GM21515 (cell line): ENCODE measurements around the gene IFI27.
A peak's percentile ranks its signal among the peaks of the same experiment; 100 is the strongest.

Experiments used
- ATAC-seq: cut with Tn5 transposase; IDR thresholded peaks from one replicate; pipeline ENCODE4 v1.9.1; 2021; ENCODE audit not compliant: unreplicated experiment

IFI27 gene

DNA sequence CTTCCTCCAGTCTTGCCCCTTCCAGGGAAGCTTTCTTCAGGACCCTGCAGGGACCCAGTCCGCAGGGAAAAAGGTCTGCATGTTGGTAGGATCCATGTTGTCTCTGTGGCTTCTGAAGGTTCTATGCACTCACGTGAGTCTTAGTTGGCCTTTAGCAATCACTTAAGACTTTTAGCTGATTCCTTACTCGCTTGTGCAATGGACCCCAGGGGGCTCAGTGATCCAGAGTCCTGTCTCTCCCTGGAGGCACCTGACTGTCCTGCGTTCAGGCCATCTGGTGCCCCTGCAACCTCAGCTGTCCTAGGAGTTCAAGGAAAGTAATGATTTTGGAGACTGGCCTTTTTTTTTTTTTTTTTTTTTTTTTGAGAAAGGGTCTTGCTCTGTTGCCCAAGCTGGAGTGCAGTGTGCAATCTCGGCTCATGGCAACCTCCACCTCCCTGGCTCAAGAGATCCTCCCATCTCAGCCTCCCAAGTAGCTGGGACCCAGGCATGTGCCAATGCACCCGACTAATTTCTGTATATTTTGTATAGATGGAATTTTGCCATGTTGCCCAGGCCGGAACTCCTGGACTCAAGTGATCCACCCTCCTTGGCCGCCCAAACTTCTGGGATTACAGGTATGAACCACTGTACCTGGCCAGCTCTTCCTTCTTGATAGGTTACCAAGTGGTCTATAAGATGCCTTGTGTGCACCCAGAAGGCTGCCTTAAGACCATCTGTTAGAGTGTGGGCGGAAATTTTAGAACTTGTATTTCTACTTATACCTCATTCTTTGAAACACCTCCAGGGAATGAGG, 14.2 kb downstream of the IFI27 start:
- ATAC-seq: no peak

DNA sequence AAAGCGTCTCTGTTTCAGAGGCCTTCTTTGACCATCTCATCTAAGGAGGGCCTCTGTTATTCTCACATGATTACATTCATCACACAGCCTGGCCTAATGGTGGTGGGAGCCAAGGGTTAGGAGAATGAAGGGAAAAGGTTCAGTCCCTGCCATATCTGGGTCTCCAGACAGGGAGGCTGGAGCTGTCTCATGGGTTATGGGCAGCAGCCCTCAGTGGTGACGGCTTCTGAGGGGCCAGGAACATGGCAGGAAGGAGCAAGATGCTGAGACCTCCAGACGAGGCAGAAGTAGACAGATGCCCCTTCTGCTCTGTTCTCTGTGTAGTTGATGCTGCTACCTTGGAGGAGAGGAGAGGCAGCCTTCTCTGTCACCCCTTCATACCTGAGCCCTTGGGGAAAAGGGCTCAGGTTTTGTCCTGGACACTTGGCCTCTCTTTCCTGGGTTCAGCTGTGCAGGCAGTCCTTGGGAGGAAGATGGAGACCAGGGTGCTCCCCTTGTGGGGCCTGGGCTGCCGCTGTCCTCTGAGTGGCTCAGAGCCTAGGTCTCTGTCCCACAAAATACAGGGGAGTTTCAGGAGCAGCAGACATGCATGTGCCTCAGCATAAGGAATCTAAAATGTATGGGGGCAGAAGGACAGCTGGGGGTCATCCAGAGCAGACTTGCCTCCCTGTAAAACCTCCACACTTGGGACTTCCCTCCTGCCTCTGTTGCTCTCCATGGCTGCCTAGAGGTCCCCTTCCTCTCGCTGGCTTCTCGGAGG, 15.3 kb downstream of the IFI27 start:
- ATAC-seq: no peak

DNA sequence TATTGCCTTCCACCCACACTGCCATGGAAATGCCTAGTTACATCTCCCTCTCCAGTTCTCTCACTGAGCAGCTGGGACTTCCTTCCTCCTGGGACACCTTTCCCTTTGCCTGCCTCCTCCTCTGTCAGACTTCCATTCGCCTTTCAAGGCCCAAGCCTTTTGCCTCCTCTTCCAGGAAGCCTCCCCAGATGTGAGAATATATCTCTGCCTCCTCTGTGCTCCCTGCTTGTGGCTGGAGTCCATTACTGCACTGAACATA, 15.8 kb downstream of the IFI27 start:
- ATAC-seq: no peak

DNA sequence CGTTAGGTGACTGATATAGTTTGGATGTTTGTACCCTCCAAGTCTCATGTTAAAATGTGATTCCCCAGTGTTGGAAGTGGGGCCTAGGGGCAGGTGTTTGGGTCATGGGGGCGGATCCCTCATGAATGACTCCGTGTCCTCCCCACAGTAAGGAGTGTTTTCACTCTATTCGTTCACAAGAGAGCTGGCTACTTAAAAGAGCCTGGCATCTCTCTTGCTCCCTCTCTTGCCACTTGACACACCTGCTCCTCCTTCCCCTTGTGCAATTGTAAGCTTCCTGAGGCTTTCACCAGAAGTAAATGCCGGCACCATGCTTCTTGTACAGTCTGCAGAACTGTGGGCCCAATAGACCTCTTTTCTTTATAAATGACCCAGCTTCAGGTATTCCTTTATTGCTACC, 16.3 kb downstream of the IFI27 start:
- ATAC-seq: no peak

DNA sequence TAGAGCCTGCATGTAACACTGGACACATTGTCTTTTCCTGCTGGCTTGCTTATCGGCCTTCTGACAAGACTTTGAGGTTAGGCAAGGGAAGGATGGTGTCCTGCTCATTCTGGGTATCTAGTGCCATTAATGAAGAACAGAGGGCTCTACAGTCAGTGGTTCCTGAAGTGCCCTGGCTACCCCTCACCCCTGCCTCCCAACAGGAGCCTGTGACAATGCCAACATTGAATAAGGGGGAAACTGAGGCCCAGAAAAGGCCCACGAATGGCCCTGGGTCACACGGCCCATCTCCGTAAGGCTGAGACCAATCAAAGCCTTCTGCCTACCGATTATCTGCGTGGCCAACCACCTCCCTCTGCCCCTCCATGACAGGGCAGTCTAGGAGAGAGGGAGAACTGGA, 16.8 kb downstream of the IFI27 start:
- no peak for ATAC-seq

DNA sequence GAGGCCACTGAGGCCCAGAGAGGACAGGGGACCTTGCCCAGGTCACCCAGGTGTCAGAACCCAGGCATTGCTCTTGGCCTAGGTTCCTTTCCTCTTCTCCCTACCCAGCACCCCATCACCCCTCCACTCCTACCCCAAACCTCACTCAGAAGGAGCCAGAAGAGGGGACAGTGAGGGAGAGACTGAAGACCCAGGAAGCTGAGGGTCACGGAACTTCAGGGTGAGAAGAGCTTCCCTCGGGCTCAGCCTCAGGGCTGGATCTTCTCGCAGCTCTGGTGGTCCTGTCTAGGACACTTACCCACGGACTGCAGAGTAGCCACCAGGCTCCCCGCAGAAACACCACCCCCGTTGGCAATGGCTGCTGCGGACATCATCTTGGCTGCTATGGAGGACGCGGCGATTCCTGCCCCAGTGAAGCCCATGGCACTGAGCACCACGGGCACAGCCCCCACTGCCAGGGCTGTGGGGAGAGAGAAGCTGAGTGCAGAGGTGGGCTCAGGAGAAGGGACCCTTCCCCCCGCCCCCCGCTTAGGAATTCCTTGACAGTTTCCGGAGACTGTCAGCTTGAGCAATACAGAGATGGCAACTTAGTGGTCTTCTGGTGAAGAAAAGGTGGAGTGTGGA, 17.8 kb downstream of the IFI27 start:
- ATAC-seq: no peak

DNA sequence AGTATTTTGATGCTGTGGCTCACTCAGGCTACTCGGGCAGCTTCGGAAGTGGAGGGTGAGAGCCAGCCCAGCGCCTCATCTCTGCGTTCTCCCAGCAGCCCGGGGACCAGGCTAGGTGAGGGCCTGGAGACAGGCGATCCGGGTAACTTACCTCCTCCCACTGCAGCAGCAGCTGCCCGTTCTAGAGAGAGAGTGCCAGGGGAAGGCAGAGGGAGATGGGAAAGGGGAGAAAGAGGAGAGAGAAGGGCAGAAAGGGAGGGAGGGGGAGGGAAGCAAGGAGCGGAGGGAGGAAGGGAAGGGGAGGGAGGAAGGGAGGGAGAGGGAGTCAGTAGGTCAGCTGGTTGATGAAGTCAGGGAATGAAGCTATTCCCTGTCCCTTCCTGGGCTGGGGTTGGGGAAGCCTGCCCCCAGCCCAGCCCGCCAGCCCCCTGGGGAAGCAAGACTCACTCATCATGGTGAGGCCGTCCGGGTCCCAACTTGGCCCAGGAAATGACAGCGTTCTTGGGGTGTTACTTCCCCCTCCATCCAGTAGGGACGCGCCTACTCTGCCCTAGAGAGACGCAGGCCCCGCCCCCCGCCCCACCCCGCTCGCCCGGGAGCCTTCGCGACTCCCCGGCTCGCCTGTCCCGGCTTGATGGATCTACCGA, 18.7 kb downstream of the IFI27 start, which contains the start of gene IFI27L2:
Gene IFI27L2, minus strand, starts transcription at position 494 of the 647 bp plus-strand sequence. Its CDS starts 40 bp downstream, at position 454.
- ATAC-seq: peak; percentile 95

DNA sequence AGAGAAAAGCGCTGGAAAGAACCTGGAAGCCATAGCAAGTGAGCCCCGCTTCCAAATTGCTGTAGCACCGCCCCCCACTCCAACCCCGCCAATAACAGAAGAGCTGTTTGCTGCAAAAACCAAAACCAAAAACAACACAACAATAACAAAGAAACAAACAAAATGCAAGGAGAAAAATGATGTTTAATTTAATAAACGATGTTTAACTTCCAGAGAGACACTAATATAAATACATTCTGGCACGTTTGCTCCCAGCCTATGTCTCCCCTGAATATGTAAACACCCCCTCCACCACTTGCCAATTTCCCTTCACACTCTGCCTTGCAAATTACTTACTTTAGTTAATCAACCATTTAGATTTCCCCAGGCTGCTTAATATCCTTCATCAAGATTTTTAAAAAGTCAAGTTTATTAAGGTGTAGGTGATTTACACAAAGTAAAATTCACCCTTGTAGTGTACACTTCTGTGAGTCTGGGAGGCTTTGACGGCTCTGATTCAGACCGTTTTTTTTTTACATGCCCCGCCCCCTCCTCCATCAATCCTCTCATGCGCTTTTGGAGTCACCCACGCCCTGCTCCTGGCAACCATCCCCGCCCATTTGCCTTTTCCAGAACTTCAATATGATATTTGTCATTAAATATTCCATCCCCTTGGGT, 19.4 kb downstream of the IFI27 start:
- ATAC-seq: no peak

DNA sequence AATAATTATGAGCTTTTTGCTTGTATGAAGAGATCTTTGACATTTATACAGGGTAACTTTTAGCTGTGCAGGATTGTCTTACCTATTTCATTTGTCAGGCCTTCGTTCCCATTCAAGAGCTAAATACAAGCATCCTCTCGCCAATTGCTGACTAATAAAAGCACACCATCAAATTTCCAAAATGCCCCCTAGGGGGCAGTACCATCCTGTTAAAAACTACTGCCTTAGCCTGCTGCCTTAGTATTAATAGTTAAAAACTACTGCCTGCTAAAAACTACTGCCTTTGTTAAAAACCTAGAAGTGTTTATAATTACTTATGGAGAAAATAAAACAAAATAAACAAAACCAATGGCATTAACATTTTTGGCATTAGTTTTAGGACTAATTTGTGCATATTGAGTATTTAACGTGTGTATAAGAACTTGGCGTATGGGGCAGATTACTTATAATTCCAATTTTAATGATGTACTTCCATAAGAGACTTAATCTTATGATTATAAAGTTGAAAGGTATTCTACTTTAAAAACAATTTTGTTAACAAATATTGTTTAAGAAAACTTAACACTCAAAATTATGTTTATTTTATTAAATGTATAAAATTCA, 21.9 kb downstream of the IFI27 start:
- no peak for ATAC-seq

DNA sequence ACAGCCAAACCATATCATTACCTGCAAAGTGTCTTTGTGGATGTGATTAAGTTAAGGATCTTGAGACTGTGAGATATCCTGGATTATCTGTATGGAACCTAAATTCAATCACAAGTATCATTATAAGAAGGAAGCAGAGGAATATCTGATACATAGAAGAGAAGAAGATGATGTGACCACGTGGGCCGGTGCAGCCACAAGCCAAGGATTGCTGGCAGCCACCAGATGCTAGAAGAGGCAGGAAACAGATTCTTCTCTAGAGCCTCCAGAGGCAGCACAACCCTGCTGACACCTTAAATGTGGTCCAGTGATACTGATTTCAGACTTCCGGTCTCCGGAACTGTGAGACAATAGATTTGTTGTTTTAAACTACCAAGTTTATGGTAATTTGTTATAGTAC, 24.9 kb downstream of the IFI27 start:
- no peak for ATAC-seq

DNA sequence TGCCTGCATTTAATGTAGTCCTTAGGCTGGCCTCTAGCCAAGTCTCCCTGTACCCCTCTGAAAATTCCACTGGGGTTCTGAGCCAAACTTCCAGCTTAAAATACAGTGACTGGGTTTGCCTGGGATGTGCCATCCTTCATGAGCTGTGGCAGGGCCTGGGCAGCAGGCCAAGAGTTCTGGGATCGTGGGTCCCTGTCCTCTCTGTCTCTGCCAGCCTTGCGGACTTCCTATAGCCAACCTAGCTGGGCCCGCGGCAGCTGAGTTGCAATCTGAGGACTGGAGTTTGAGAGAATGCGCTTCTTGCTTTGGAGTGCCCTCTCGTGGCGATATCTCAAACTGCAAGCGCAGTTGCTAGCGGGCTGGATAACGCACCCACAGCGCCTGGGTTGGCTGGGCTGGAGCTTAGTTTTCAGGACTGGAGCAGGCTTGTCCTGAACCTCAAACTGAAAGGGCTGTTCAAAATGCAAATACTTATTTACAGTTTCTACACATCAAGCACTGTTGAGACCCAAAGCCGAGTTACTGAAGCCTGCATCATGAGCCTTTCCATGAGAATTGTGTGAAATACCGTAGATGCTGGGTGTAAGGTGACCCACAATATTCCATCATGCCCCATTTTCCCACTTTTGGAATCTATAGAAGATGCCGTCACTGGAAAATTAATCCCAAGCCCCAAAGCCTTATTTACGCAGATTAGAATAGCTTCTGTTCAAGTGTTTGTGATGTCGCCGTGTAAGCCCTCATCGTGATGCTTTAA, 26.2 kb downstream of the IFI27 start:
- peak; percentile 71 for ATAC-seq

DNA sequence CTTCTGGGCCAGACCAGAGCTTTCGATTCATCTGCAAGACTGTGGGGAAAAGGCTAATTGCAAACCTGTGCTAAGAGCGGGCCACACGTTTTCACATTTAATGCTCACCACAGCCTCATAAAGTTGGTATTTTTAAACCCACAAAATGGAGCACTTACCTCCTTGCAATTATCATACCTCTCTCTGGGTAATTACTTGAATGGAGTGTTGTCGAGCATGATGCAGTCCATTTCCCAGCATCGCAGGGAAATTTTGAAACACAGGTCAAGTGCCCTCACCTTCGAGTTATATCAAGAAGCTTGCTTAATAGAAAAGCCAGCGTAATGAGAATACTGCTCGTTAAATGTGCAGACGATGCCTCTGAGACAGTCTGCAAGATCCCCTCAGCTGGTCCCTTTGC, 27.7 kb downstream of the IFI27 start:
- ATAC-seq: no peak

DNA sequence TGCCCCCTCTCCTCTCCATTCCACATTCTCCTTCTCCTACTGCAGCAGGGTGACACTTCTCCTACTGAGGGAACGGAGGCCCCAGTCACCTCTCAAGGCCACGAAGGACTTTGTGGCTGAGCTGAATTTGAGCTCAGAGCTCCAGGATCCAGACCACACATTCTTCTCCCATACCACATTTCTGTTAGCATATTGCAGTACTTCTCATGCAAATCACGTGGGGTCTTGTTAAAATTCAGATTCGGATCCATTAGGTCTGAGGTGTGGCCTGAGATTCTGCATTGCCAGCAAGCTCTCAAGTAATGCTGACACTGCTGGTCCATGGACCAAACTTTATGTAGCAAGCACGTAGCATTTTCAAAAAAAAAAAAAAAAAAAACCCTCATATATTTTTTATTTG, 28.5 kb downstream of the IFI27 start:
- ATAC-seq: no peak

DNA sequence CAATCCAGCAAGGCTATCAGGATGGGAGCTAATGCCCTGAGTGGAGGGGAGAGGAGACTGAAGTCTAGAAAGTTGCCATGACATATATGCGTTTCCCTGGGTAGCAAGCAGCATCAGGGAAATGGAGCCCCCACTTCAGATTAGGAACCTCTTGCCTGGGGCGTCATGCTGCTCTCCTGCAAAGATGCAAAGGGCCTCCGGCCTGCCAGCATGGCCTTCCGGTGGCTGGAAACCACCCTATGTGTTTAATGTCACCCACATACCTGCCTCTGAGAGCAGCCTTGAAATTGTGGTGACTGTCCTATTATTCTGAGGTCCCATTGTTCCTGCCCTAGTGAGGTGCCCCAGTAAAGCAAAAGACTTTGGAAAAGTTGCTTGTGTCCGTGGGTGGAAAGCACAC, 28.9 kb downstream of the IFI27 start:
- ATAC-seq: no peak

DNA sequence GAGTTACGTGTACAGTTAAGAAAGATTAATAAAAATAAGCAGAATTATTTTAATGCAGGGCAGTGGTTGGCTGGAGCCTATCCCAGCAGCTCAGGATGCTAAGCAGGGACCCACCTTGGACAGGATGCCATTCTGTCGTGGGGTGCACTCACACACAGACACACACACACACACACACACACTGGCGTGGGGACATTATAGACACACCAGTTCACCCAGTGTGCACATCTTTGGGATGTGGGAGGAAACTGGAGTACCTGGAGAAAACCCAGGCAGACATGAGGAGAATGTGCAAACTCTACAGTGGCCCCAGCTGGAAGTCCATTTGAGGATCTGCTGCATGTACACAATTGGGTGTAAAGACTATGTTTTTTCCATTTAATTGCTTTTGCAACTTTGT, 31.7 kb downstream of the IFI27 start:
- no peak for ATAC-seq

DNA sequence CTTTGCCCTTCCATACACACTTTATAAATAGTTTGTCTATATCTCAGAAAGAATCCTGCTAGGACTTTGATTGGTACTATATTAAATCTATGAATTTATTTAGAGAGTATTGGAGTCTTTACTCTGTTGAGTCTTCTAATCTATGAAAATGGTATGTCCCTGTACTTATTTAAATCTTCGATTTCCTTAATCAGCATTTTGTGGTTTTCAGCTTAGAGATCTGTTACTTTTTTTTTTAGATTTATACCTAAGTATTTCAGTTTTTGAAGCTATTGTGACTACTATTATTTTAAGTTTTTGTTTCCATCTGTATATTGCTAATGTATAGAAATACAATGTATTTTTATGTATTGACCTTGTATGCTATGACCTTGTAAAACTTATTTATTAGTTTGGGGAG, 32.3 kb downstream of the IFI27 start:
- no peak for ATAC-seq

DNA sequence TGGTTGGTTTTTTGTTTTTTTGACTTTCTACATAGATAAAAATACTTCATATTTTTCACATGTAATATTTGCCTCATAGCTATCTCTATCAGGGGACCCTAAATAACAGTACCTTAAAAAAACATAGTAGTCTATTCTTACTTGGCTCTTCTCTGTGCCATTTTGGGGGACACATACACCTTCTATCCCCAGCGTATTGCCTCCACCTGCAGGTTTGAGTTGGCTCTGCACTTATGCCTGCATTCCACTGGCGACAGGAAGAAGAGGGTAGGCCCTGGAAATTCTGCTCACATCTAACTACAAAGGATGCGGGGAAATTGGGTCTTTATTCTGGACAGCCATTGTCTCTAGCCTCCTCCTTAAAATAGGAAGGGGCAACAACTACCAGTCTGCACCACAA, 32.7 kb downstream of the IFI27 start:
- ATAC-seq: peak; percentile 63

DNA sequence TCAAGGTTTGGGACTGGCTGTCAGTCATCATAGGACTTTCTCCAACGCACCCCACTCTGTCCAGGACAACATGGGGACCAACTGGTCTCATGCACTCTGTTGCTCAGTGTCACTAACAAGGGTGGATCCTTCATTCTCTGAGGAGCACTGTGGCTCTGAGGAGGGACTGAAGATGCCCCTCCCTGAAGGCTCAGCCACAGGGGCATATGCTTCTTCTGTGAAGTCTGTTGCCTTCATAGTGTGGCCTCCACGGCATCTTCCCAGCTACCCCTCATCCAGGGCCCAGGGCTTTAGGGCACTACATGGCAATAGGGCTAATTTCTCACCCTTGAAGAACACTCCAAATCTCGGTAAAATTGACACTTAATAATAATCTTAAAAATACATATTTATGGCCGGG, 33.2 kb downstream of the IFI27 start:
- no peak for ATAC-seq

DNA sequence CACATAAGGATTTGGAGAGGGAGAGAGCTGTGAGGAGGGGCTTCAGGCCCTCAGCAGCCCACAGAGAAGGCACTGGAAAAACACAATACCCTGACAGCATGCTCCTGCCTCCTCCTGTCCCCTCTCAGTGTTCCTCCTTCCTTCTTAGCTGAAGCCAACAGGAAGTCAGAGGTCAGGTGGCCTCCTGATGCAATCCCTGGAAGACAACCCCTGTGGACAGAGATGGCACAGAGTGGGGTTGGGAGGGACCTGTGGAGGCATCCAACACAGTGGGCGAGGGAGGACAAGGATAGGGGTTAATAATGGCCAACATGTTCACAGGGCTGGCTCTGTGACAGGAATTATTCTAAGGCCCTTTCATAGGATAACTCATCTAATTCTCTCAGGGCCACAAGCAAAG, 34.2 kb downstream of the IFI27 start:
- ATAC-seq: no peak

DNA sequence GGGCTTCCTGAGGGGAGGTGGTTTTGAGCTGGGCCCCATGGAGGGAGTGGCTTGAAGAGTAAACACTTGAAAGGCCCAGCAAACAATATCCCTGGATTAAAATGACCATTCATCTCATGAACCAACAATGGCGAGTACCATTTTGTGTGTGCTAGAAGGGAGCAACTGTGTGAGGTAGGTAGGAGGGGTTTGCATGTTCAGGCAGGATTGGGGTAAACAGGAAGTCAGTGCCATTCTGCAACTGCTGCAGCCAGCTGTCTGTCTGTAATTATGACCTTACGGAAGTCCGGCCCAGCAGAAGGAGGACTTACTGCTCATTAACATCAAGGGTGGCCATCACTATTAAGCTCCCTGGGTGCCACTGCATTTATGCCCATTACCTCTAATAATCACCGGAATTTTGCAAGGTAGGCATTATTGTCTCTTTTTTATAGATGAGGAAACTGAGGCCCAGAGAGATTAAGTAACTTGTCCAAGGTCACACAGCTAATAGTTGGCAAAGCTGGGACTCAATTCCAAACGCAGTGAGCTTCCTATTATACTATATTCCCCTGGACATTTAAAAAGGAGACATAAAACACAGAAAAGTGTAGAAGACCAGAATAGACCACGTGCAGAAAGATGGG, 35.5 kb downstream of the IFI27 start:
- ATAC-seq: no peak
